GM19193 (cell line): ENCODE results near the gene CSTB.

Source experiments
- POLR2A ChIP-seq: IDR thresholded peaks from 4 replicates; pipeline ENCODE4 v1.6.1; 2011; ENCODE audit not compliant: insufficient read depth, insufficient read length; ENCODE audit errors: extremely low read depth

CSTB gene

GRCh38 chr21:43740497-43741156 lies 35.5 kb downstream of the CSTB start:
- no peak for TF ChIP-seq POLR2A

DNA sequence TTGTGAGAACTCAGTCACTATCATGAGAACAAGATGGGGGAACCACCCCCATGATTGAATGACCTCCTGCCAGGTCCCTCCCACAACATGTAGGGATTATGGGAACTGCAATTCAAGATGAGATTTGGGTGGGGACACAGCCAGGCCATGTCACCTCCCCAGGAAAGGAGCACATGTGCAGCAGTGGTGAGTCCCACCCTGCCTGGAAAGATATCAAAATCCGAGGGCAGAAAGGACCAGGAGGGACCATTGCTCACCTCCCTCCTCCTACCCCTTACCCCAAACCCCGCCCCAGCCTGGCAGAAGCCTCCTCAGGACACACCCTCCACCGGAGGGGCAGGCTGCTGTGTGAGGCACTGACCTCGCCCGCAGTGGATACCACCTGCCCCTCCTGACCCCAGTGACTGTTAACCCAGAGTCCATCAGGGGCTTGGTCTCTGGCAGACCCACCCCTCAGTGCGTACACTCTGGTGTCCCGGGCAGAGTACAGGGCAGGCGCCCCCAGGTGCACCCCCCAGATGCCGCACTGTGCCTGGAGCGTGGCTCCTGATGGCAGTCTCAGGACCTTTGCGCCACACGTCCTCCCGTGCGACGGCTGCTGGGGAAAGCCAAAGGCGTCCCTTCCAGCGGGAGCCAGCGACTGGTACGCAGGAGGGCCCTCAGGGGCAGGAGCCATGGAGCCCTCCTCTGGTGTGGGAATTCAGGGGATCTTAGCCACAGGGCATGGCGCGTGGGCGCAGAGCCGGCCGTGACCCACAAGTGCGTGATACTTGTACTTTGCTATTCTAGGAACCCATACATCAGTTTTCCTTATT lies 36.3 kb downstream of the CSTB start:
- no peak for TF ChIP-seq POLR2A

DNA sequence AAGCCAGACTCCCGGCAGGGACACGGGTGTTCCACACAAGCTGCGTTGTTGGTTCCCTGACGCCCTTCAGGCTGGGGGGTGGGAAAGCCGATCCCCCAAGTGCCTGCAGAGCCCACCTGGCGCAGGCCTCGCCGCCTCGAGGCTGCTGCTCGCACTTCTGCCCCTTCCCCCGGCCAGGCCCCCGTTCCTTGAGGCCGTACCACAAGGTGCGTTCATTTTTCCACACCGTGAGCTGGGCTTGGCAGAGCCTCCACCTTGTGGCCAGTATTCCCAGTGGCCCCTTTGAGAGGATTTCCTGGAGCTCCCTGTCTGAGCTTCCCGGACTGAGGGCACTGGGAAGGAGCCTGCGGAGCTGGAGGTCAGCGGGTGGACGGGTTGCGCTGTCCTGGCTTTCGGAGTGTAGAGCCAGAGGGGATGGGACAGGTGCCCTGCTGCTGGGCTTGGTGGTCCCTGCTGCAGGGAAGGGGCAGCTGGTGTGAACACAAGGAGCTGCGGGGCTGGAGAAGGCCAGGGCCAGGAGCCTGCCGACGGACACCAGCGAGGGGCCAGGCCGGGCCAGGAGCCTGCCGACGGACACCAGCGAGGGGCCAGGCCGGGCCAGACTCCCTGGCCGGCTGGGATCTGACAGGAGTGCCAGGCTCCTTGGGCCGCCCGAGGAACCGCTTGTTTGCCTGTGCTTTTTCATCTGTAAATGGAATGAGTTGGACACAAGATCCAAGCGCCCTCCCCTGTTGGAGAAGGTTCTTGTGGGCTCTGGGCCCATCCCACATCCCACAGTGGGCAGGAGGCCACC lies 38.8 kb downstream of the CSTB start:
- TF ChIP-seq POLR2A = no peak

GRCh38 chr21:43736224-43736883 lies 39.8 kb downstream of the CSTB start:
- TF ChIP-seq POLR2A = no peak

DNA sequence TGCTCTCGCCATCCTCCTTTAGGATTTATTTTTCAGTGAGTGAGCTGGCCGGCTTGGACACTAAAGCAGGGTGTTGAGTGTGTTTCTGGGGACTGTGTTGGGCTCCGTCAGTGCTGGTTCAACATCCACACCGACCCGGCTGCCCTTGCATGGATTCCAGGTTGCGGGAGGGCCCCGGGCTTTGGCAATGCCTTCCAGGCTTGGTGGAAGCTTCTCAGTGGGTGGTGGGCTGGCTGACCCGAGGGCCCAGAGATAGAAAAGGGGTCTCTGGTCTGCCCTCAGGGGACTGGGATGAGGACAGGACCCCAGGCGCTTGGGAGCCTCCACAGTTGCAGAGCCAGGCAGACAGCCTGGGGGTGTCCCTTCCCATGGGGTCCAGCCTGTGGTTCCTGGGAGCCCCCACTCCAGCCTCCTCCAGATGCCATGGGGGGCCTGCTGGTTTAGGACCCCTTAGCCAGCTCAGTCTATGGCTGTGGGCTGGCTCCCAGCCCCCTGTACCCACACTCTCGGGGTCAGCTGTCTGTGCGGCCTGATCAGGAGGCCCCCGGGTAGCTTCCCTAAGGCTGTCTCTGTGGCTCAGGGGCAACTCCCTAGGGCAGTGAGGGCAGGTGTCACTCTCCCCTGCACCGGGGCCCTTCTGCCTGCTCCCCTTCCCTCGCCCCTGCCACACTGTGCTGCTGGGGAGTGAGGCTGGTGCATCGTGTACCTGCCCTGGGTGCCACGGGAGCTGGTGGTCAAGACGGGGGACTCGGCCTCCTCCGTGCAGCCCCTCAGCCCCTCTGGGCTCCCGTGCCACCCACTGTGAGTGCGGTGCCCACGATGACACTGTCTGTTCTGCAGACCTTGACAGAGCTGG lies 40.6 kb downstream of the CSTB start:
- TF ChIP-seq POLR2A = no peak

DNA sequence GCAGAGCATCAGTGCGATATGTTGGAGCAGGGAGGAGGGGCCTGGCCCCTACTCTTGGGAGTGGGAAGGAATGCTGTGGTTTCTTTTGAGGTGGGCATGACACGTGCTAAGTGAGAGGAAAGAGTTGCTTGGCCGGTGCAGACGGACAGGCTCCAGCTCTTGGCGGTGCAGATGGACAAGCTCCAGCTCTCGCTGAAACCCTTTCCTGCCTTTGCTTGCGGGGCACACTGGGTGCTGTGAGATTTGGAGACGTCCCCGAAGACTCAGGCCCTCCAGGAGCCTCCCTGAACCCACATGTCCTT lies 41.2 kb downstream of the CSTB start:
- no peak for TF ChIP-seq POLR2A

GRCh38 chr21:43734131-43734927 lies 41.8 kb downstream of the CSTB start:
- no peak for TF ChIP-seq POLR2A

GRCh38 chr21:43733529-43734071 lies 42.5 kb downstream of the CSTB start:
- TF ChIP-seq POLR2A = no peak

GRCh38 chr21:43733060-43733459 lies 43.0 kb downstream of the CSTB start:
- no peak for TF ChIP-seq POLR2A

- TF ChIP-seq POLR2A = no peak
Observed at GRCh38 chr21:43731891-43732711, 44.0 kb downstream of the CSTB start.

- no peak for TF ChIP-seq POLR2A
Observed at GRCh38 chr21:43731476-43731875, 44.6 kb downstream of the CSTB start.
